ENCODE results near the gene PKIG.

PKIG gene

DNA sequence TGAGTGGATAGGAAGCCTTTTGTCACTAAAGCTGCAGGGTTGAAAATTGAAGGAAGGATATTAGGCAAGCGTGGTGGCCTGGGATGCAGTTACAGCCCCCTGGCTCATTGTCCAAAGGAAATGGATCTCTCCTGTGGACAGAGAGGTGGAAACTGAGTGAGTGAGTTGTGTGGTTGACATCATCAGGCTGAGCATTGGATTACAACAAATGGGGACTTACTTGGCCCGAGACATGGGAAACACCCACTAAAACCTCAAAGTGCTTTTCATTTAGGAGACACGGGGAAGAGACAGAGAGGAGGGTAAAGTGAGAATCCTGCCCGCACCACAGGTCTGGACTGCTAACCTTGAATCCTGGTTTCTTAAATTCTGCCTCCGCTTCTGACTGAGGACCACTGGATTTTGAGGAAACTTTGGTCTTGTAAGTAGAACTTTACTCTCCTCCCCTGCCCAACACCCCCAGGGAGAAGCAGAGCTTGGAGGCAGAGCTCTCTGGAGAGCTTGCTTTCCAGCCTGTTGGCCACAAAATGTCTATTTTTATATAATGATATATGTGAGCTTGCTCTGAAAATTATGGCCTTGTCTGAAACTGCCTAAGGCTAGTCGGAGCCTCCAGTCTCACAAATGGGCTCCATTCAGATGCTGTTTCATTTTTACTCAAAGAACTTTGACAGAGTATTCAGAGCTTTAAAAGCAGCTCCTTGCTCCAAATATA lies at the start of gene PKIG:
PKIG (plus strand) TSS at position 269 of the 715 bp plus-strand sequence. CDS start 31,978 bp downstream, outside the sequence.
- H3K4me3 ChIP-seq (ENCODE audit: low read depth, low read length): peak within 1 kb of the TSS; percentile 60
- ChIA-PET CTCF (interaction anchor here (1.0 to 1.5 kb wide), 5 partner anchors 9 to 198 kb away, joined by 3 to 5 read pairs (median 4); no protein-coding TSS in a partner anchor), POLR2A (interaction anchor here (1.4 kb wide), 1 partner anchor 9 kb away, joined by 7 read pairs; no protein-coding TSS in a partner anchor)
- TF ChIP-seq, protein P1, sequence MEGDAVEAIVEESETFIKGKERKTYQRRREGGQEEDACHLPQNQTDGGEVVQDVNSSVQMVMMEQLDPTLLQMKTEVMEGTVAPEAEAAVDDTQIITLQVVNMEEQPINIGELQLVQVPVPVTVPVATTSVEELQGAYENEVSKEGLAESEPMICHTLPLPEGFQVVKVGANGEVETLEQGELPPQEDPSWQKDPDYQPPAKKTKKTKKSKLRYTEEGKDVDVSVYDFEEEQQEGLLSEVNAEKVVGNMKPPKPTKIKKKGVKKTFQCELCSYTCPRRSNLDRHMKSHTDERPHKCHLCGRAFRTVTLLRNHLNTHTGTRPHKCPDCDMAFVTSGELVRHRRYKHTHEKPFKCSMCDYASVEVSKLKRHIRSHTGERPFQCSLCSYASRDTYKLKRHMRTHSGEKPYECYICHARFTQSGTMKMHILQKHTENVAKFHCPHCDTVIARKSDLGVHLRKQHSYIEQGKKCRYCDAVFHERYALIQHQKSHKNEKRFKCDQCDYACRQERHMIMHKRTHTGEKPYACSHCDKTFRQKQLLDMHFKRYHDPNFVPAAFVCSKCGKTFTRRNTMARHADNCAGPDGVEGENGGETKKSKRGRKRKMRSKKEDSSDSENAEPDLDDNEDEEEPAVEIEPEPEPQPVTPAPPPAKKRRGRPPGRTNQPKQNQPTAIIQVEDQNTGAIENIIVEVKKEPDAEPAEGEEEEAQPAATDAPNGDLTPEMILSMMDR (IDR thresholded peaks at IDR 0.05; ENCODE audit: insufficient read depth, low read length, missing control alignments): no peak
- peak; percentile 29 for DNase-seq (ENCODE audit: low read depth, low spot score)

DNA sequence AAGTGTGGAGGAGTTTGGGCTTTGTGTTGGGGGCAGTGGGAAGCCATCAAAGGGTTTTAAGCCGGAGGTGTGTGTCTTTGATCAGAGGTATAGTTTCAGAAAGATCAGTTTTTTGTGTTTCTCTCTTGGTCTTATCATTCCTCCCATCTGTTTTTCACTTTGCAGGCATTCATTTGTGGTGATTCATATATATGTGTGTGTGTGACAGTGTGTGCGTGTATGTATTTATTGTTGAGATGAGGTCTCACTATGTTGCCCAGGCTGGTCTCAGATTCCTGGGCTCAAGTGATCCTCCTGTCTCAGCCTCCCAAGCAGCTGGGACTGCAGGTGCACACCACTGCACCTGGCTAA lies 49.4 kb upstream of the PKIG start:
- TF ChIP-seq, protein P1 (IDR thresholded peaks at IDR 0.05; ENCODE audit: insufficient read depth, low read length, missing control alignments): no peak
- CTCF ChIA-PET: interaction anchor here (3.1 kb wide), 1 partner anchor 77 kb away, joined by 11 read pairs; no protein-coding TSS in a partner anchor
- peak overlapping the region; percentile 70 for H3K4me3 ChIP-seq (ENCODE audit: low read depth, low read length)

DNA sequence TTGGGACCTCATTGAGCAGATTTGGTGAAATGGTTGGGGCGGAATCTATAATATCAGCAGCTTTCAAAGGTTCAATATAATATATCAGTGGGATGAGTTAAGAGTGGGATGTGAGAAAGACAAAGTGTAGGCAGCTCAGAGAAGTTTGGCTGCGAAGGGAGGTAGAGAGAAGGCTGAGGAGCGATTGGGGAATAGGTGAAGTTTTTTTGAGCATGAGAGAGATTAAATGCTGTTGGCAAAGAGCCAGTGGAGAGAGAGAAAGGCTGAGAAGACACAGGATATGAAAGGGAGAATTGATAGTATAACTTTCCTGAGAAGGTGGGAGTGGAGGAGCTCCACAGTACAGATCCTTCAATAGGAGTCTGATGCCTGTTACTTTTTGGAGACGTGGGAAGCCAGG lies 48.5 kb upstream of the PKIG start:
- H3K4me3 ChIP-seq (ENCODE audit: low read depth, low read length): no peak overlapping the region
- ChIA-PET CTCF (interaction anchor here (1.1 to 3.1 kb wide), 3 partner anchors 39 to 199 kb away, joined by 3 to 11 read pairs (median 3); no protein-coding TSS in a partner anchor), POLR2A (no interaction called here)
- no peak for DNase-seq (ENCODE audit: low read depth, low spot score)
- TF ChIP-seq, protein P1 (IDR thresholded peaks at IDR 0.05; ENCODE audit: insufficient read depth, low read length, missing control alignments): no peak

More for the DNA sequence above, 49.4 kb upstream of the PKIG start:
- POLR2A ChIA-PET: no interaction called here
- no peak for DNase-seq (ENCODE audit: low read depth, low spot score)

DNA sequence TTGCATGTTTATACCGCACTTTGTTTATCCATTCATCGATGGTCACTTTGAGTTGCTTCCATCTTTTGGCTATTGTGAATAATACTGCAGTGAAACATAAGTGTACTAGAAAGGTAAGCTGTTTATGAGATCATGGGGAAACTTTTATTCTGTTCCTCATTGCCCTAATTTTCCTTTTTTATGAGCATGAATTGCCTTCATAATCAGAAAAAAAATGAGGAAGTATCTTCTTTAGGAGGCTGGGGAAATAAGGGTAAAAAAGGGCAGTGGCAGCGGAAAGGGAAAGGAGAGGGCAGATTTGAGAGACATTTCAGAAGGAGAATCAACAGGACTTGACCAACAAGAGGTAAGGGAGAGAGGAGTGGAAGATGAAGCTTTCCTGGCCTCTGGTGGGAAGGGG lies 46.2 kb upstream of the PKIG start:
- POLR2A ChIA-PET: no interaction called here
- DNase-seq (ENCODE audit: low read depth, low spot score): no peak
- CTCF ChIA-PET: interaction anchor here (0.7 to 1.3 kb wide), 3 partner anchors 26 to 51 kb away, joined by 3 read pairs; no protein-coding TSS in a partner anchor
- TF ChIP-seq, protein P1 (IDR thresholded peaks at IDR 0.05; ENCODE audit: insufficient read depth, low read length, missing control alignments): no peak
- no peak overlapping the region for H3K4me3 ChIP-seq (ENCODE audit: low read depth, low read length)

DNA sequence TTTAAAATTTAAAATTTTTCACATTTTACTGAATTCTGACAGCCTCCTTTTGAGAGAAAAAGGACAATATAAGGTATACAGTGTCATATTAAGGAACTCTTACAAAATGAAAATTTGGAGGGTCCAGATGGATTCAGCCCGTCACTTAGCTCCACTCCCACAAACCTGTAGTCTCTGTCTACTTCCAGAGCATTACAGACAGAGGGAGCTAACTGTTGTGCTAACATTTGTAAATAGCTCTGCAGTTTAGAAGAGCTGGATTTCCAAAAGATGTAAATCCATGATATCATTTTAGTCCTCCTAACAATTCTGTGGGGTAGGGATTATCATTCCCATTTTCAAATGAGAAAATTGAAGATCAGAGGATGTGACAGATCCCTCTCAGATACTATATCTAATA lies 44.4 kb upstream of the PKIG start:
- no peak for DNase-seq (ENCODE audit: low read depth, low spot score)
- ChIA-PET CTCF (interaction anchor here (0.6 to 1.6 kb wide), 10 partner anchors 9 to 144 kb away, joined by 3 to 8 read pairs (median 4); no protein-coding TSS in a partner anchor), POLR2A (no interaction called here)
- no peak overlapping the region for H3K4me3 ChIP-seq (ENCODE audit: low read depth, low read length)
- TF ChIP-seq, protein P1 (IDR thresholded peaks at IDR 0.05; ENCODE audit: insufficient read depth, low read length, missing control alignments): peak; percentile 27

DNA sequence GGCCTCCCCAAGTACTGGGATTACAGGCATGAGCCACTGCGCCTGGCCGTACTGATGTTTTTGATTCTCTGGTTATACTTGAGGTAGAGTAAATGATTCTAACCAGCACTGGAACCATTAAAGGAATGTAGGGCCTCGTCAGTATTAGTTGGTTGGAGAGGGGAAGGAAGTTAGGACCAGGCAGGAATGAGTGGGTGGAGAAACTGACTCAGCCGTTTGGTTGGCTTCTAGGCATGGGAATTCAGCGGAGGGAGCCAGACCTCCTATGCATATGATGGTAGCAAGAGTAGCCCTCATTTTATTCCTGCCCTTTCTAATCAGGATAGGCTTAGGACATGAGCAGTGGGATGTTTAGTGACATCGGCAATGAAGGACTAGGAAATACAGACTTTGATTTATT lies 41.5 kb upstream of the PKIG start:
- no peak overlapping the region for H3K4me3 ChIP-seq (ENCODE audit: low read depth, low read length)
- ChIA-PET POLR2A (no interaction called here), CTCF (interaction anchor here (1.7 to 2.8 kb wide), 2 partner anchors 35 to 69 kb away, joined by 5 to 10 read pairs; no protein-coding TSS in a partner anchor)
- TF ChIP-seq, protein P1 (IDR thresholded peaks at IDR 0.05; ENCODE audit: insufficient read depth, low read length, missing control alignments): no peak
- no peak for DNase-seq (ENCODE audit: low read depth, low spot score)

Measured in AG04449 (cell line).